HepG2 (cell line): ENCODE results near the gene AKNA. TPM values are rescaled to one million over a fixed set of nuclear protein-coding genes. Genes with fewer than 3 reads are reported as not detected.
A peak's percentile ranks its signal among the peaks of the same experiment; 100 is the strongest.

Source experiments
- ATAC-seq: fragments of 200-7000 bp; cut with Tn5 transposase; 3 replicates; pipeline ENCODE4 v1.9.1; 2020; ENCODE audit warnings: mild to moderate bottlenecking, moderate library complexity
- BruUV-seq: library from RNA; stranded (reverse); fragments of 400-500 nt; replicated peaks from 2 replicates; lab custom pipeline; 2021; lab: Mats Ljungman, UMichigan
- CTCF ChIA-PET: fragments of 300-600 bp; formaldehyde crosslinking; extraction: SDS; loops from one replicate; lab custom pipeline; 2021; ENCODE audit warnings: low total read pairs, inconsistent platforms, low intra/inter-chr PET ratio; lab: Yijun Ruan, JAX
- POLR2A ChIA-PET: fragments of 350-600 bp; sonication (Branson Sonifier 250); formaldehyde crosslinking; loops from one replicate; lab custom pipeline; 2020; ENCODE audit warnings: antibody characterized with exemption, inconsistent platforms; lab: Yijun Ruan, JAX
- DNase-seq: peaks from one replicate; pipeline ENCODE4 v3.0.0-alpha.2; 2015; ENCODE audit warnings: low spot score
- FAIRE-seq: peaks from 3 replicates; lab custom pipeline; 2011; peaks lifted over from hg19 to GRCh38; lab: Jason Lieb, UNC
- H2AFZ ChIP-seq: one replicate; pipeline ENCODE4 v1.6.1; 2011; ENCODE audit warnings: low read length, inconsistent platforms
- H3K27ac ChIP-seq: fragments of 300-600 bp; 3 replicates; pipeline ENCODE4 v1.8.0; 2011; ENCODE audit warnings: mixed run types, mild to moderate bottlenecking, mixed read lengths, low read length, inconsistent platforms; ENCODE audit not compliant: insufficient read depth; ENCODE audit errors: extremely low read length
- H3K27me3 ChIP-seq, 2 experiments: fragments of 200-600 bp in 1 of 2; 2 replicates in 1 of 2; 3 replicates in 1 of 2; pipeline versions ENCODE4 v1.6.0 to v1.8.0; 2011; ENCODE audit warnings: low read length in 2 of 2, mild to moderate bottlenecking in 2 of 2, moderate library complexity in 2 of 2, inconsistent platforms in 1 of 2; ENCODE audit not compliant: insufficient read depth in 2 of 2, control insufficient read depth in 1 of 2
- H3K36me3 ChIP-seq, 2 experiments: fragments of 200-600 bp in 1 of 2; replicated peaks in 1 of 2; 2 replicates in 1 of 2; 3 replicates in 1 of 2; pipeline versions ENCODE4 v1.5.1 to v1.8.0; 2011; ENCODE audit warnings: low read length in 2 of 2, inconsistent platforms in 1 of 2; ENCODE audit not compliant: insufficient read depth in 2 of 2, control insufficient read depth in 1 of 2
- H3K4me1 ChIP-seq: 2 replicates; pipeline ENCODE4 v1.5.1; 2012; ENCODE audit warnings: low read length, inconsistent platforms; ENCODE audit not compliant: insufficient read depth
- H3K4me2 ChIP-seq: 2 replicates; pipeline ENCODE4 v1.6.0; 2011; ENCODE audit warnings: low read depth, low read length, inconsistent platforms
- H3K4me3 ChIP-seq, 3 experiments: fragments of 200-600 bp in 1 of 3; sonication (generic), shearing (Covaris generic) in 1 of 3; replicated peaks in 1 of 3; 2 replicates each; pipeline ENCODE4 v1.5.1; 2011 to 2016; ENCODE audit warnings: low read length in 3 of 3, inconsistent platforms in 2 of 3, low read depth in 2 of 3, mild to moderate bottlenecking in 2 of 3, control low read depth in 1 of 3, mixed read lengths in 1 of 3; ENCODE audit not compliant: insufficient read depth in 1 of 3
- H3K79me2 ChIP-seq: one replicate; pipeline ENCODE4 v1.6.1; 2011; ENCODE audit warnings: low read length, inconsistent platforms; ENCODE audit not compliant: insufficient read depth
- H3K9ac ChIP-seq: 2 replicates; pipeline ENCODE4 v1.6.0; 2011; ENCODE audit warnings: mild to moderate bottlenecking, low read depth, low read length, inconsistent platforms; ENCODE audit not compliant: insufficient read depth
- H3K9me3 ChIP-seq: 2 replicates; pipeline ENCODE4 v1.5.1; 2012; ENCODE audit warnings: mild to moderate bottlenecking, low read length
- H4K20me1 ChIP-seq: 2 replicates; pipeline ENCODE4 v1.6.0; 2011; ENCODE audit warnings: inconsistent platforms, mild to moderate bottlenecking, low read length, moderate library complexity; ENCODE audit not compliant: insufficient read depth
- ATAD3A ChIP-seq: sonication (generic); formaldehyde crosslinking; IDR thresholded peaks from 2 replicates; pipeline ENCODE4 v1.4.0; 2020; ENCODE audit warnings: missing genetic modification reagents
- BRCA1 ChIP-seq: sonication (generic); formaldehyde crosslinking; IDR thresholded peaks from 2 replicates; pipeline ENCODE4 v1.4.0; 2020; ENCODE audit warnings: missing genetic modification reagents
- KDM5A ChIP-seq: fragments of 200-600 bp; sonication (generic); IDR thresholded peaks from 2 replicates; pipeline ENCODE4 v1.7.0; 2018; ENCODE audit warnings: antibody characterized with exemption, mild to moderate bottlenecking, low read length, borderline replicate concordance
- MLLT10 ChIP-seq: sonication (generic); formaldehyde crosslinking; IDR thresholded peaks from 2 replicates; pipeline ENCODE4 v1.4.0; 2020; ENCODE audit warnings: missing genetic modification reagents
- POLR2AphosphoS5 ChIP-seq: IDR thresholded peaks from 2 replicates; pipeline ENCODE4 v1.6.1; 2012; ENCODE audit warnings: low read depth, low read length
- RARA ChIP-seq: IDR thresholded peaks from 2 replicates; pipeline ENCODE4 v1.6.1; 2016; ENCODE audit warnings: missing genetic modification reagents, missing compliant biosample characterization
- REPIN1 ChIP-seq: sonication (generic); formaldehyde crosslinking; IDR thresholded peaks from 2 replicates; pipeline ENCODE4 v1.8.0; 2022; ENCODE audit warnings: missing genetic modification reagents, low read depth, mild to moderate bottlenecking, borderline replicate concordance
- RXRB ChIP-seq: IDR thresholded peaks from 2 replicates; pipeline ENCODE4 v1.6.1; 2016; ENCODE audit warnings: borderline replicate concordance, missing genetic modification reagents, missing compliant biosample characterization
- SIX4 ChIP-seq: sonication (generic); formaldehyde crosslinking; IDR thresholded peaks from 2 replicates; pipeline ENCODE4 v1.4.0; 2020; ENCODE audit warnings: missing genetic modification reagents
- TRIM22 ChIP-seq: fragments of 450-650 bp; IDR thresholded peaks from 2 replicates; pipeline ENCODE4 v1.6.1; 2017
- ZBTB7B ChIP-seq: sonication (generic); formaldehyde crosslinking; IDR thresholded peaks from 2 replicates; pipeline ENCODE4 v1.4.0; 2020; ENCODE audit warnings: missing genetic modification reagents
- ZNF101 ChIP-seq: sonication (generic); formaldehyde crosslinking; IDR thresholded peaks from 2 replicates; pipeline ENCODE4 v1.4.0; 2020; ENCODE audit warnings: mild to moderate bottlenecking, low read depth, missing genetic modification reagents, borderline replicate concordance
- ZNF317 ChIP-seq: sonication (generic); formaldehyde crosslinking; IDR thresholded peaks from 2 replicates; pipeline ENCODE4 v1.5.0; 2020; ENCODE audit warnings: mild to moderate bottlenecking, missing genetic modification reagents
- ZNF460 ChIP-seq: sonication (generic); formaldehyde crosslinking; IDR thresholded peaks from 2 replicates; pipeline ENCODE4 v1.5.1; 2020; ENCODE audit warnings: missing genetic modification reagents, mild to moderate bottlenecking, borderline replicate concordance
- ZSCAN20 ChIP-seq: sonication (generic); formaldehyde crosslinking; IDR thresholded peaks from 2 replicates; pipeline ENCODE4 v1.4.0; 2020; ENCODE audit warnings: missing genetic modification reagents, mild to moderate bottlenecking, borderline replicate concordance
- WGBS: methylation state at CpG from one replicate; pipeline ENCODE4 v1.1.6; 2017; ENCODE audit warnings: low lambda C conversion rate; 5-methylcytosine and 5-hydroxymethylcytosine counted together
- in situ Hi-C: cut with HindIII; loops from 2 replicates; pipeline ENCODE4 v1.10.0; 2017; ENCODE audit warnings: low pct_unique_long_range_greater_than_20kb; ENCODE audit not compliant: extremely low pct_ligation_motif_present
- intact Hi-C: fragments of 100-400 bp; cut with micrococcal nuclease; formaldehyde crosslinking; loops from one replicate; pipeline ENCODE4 v1.10.0; 2022; ENCODE audit not compliant: unreplicated experiment
- polyA plus RNA-seq, 8 experiments: library from polyadenylated mRNA; depleted of rRNA in 3 of 8; stranded (reverse) in 7 of 8; unstranded in 1 of 8; fragments of >200 nt; fragmentation: Illumina TruSeq in 4 of 8; extraction: Trizol in 4 of 8; gene quantifications; 2 replicates each; pipeline versions ENCODE4 v1.2.1 to v1.2.3, GENCODE V29; 2011 to 2016; ENCODE audit warnings: low read depth in 4 of 8, missing spikeins in 1 of 8, mixed read lengths in 1 of 8; ENCODE audit not compliant: insufficient read depth in 1 of 8
- total RNA-seq, 5 experiments: library from RNA; depleted of rRNA; stranded (reverse); fragments of >200 nt; fragmentation: Illumina TruSeq; extraction: Trizol; gene quantifications; 2 replicates each; pipeline ENCODE4 v1.2.3, GENCODE V29; 2016; ENCODE audit warnings: low read depth in 1 of 5
- TF ChIP-seq, protein P1 (sequence below): IDR thresholded peaks from 2 replicates; pipeline ENCODE4 v1.6.1; 2016; ENCODE audit warnings: control low read depth

AKNA gene
- total and polyA plus RNA-seq, 2 of the 13 experiments (the other 11 are each of a cell fraction or from before 2014, with no cell fraction given), result 3.0 to 3.1 TPM

DNA sequence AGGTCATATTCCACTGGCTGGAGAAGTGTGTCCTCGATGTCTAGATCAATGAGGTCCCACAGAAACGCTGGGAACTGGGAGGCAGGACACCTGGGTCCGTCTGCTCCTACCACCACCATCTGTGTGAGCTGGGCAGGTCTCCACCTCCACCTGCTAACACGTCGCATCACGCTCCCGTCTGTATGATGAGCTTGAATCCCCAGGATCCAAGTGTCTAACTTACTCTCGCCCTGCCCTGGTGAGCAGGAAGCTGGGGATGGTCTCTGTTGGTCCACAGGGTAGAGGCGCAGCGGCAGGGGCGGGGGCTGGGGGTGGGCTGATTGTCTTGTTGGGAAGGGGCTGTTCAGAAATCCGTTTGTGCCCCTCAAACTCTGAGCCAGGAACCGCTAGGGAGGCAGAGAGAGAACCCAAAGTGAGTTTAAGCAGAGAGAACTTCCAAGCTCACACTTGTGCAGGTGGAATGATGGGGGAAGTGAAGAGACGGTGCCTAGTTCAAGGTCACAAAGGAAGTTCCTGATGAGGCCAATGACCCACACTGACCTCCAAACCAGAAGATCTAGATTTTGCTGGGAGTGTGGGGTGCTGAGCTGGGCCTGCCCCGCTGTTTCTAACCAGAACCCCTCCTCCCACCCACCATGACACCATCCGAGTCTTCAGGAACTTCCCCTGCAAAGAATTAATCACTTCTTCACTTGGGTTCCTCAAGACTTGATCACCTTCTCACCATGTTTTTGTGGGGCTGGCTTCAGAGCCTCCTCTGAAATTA lies 37.0 kb downstream of the AKNA start:
- no peak for ATAC-seq
- CTCF ChIA-PET, result no interaction called here
- intact Hi-C loops, result no loop called here

DNA sequence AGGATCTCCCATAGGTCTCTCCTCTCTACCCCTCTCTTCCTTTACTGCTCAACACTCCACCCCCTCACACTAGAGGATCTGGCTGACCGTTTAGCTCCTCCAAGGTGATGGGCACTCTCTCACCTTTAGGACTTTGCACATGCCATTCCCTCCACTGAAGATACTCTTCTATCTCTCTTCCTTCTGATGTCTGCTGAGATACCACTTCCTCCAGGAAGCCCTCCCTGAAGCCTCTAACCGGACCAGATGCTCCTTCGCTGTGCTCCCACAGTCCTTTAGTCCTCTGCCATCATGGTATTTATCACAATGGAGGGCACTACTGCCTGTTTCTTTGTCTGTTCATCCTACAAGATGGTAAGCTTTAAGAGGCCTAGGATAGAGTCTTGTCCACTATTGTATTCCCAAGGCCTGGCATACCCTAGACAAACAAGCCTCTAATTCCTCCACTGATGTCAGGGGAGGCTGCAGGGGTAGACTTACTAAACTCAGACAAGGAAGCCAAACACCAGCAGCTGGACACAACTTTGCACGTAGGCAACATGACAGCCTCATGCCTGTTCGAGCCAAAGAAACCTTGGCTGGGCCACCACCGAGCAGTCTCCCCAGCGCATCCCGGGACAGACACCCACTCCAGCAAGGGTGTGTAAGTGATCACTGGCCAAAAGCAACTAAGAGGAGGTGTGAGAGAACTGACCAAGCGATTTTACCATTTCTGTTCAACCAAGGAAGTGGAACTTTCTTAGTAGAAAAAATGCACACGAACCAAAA lies 37.9 kb downstream of the AKNA start:
- ChIA-PET POLR2A (no interaction called here), CTCF (no interaction called here)
- WGBS, result 96% methylated on average over 10 of the region's 10 CpGs
- Histone ChIP-seq H3K4me1 (peaks cover 15% of the 10 kb centered on the region), H3K36me3 (peaks cover 12 to 24% of the 10 kb centered on the region in 2 experiments; a peak in 4 of 5 replicates), H3K27me3 (no peaks in the 10 kb centered on the region), H2AFZ (no peak overlapping the region), H3K9me3 (no peaks in the 10 kb centered on the region), H3K4me2 (no peak overlapping the region), H4K20me1 (no peaks in the 10 kb centered on the region), H3K4me3 (no peak overlapping the region), H3K9ac (no peak overlapping the region), H3K79me2 (no peaks in the 10 kb centered on the region), H3K27ac (no peak overlapping the region)
- in situ Hi-C loops, result no loop called here
- FAIRE-seq (no peak), DNase-seq (no peak), ATAC-seq (no peak; the same call in 2 of the 3 replicates)
- intact Hi-C loops, result no loop called here
- BruUV-seq, result no TSS peak
- TF ChIP-seq, protein P1, sequence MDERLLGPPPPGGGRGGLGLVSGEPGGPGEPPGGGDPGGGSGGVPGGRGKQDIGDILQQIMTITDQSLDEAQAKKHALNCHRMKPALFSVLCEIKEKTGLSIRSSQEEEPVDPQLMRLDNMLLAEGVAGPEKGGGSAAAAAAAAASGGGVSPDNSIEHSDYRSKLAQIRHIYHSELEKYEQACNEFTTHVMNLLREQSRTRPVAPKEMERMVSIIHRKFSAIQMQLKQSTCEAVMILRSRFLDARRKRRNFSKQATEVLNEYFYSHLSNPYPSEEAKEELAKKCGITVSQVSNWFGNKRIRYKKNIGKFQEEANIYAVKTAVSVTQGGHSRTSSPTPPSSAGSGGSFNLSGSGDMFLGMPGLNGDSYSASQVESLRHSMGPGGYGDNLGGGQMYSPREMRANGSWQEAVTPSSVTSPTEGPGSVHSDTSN, result no peak
- no peak for TF ChIP-seq ZSCAN20 (CRISPR knock-in tag)
- no peak for TF ChIP-seq ZNF317
- no peak for TF ChIP-seq ATAD3A
- no peak for TF ChIP-seq REPIN1
- no peak for TF ChIP-seq ZBTB7B (CRISPR knock-in tag)
- no peak for TF ChIP-seq MLLT10 (CRISPR knock-in tag)
- TF ChIP-seq ZNF460, result no peak
- TF ChIP-seq RARA (CRISPR knock-in tag), result no peak
- TF ChIP-seq SIX4 (CRISPR knock-in tag), result no peak
- TF ChIP-seq KDM5A, result no peak
- no peak for TF ChIP-seq BRCA1
- no peak for TF ChIP-seq TRIM22
- no peak for TF ChIP-seq POLR2AphosphoS5

More for the DNA sequence above, 37.0 kb downstream of the AKNA start:
- Histone ChIP-seq H3K9ac (no peak overlapping the region), H3K9me3 (no peaks in the 10 kb centered on the region), H3K27ac (no peak overlapping the region), H3K79me2 (no peaks in the 10 kb centered on the region), H3K4me2 (no peak overlapping the region), H3K27me3 (no peaks in the 10 kb centered on the region), H4K20me1 (no peaks in the 10 kb centered on the region), H3K36me3 (peaks cover 8 to 23% of the 10 kb centered on the region in 2 experiments; a peak in 4 of 5 replicates), H2AFZ (no peak overlapping the region)
- 91% methylated on average over 16 of the region's 16 CpGs for WGBS
- no peak for DNase-seq
- no peak for FAIRE-seq
- in situ Hi-C loops, result no loop called here
- TF ChIP-seq ZNF101 (CRISPR knock-in tag) (no peak), RARA (CRISPR knock-in tag) (peak; percentile 60; the same call in 1 of the 2 replicates), RXRB (0 out of 2 replicates have a peak, but pooled peaks have one; percentile 27)
- TF ChIP-seq, all 625 proteins: peak for 2
- BruUV-seq, result no TSS peak
- POLR2A ChIA-PET, result no interaction called here
- H3K4me3 ChIP-seq, result no peak overlapping the region
- peaks cover 15% of the 10 kb centered on the region for H3K4me1 ChIP-seq
